MCF 10A (cell line): Measurements from ENCODE around the gene COMP. TPM values are rescaled to one million over a fixed set of nuclear protein-coding genes. Genes with fewer than 3 reads are reported as not detected.
A peak's percentile ranks its signal among the peaks of the same experiment; 100 is the strongest.

Experiments
- BruUV-seq: library from RNA; stranded (reverse); fragments of 400-500 nt; replicated peaks from 2 replicates; lab custom pipeline; 2021; lab: Mats Ljungman, UMichigan
- CTCF ChIA-PET: fragments of 300-600 bp; sonication (Branson Sonifier 250); formaldehyde crosslinking; extraction: SDS; loops from one replicate; lab custom pipeline; 2021; ENCODE audit warnings: antibody characterized with exemption, inconsistent platforms; lab: Yijun Ruan, JAX
- POLR2A ChIA-PET: fragments of 300-600, 350-650 bp; sonication (Branson Sonifier 250); formaldehyde crosslinking; extraction: SDS; loops from one replicate; lab custom pipeline; 2020; ENCODE audit warnings: antibody characterized with exemption, inconsistent platforms; lab: Yijun Ruan, JAX
- DNase-seq: peaks from one replicate; pipeline ENCODE4 v3.0.0-alpha.2; 2018; ENCODE audit not compliant: unreplicated experiment
- H3K27ac Mint-ChIP-seq: one replicate; pipeline ENCODE4 v1.8.0; 2022; ENCODE audit warnings: mild to moderate bottlenecking, low read depth, mixed read lengths; ENCODE audit not compliant: unreplicated experiment
- H3K27me3 Mint-ChIP-seq: one replicate; pipeline ENCODE4 v1.8.0; 2022; ENCODE audit warnings: mixed read lengths; ENCODE audit not compliant: insufficient read depth, unreplicated experiment
- H3K36me3 Mint-ChIP-seq: one replicate; pipeline ENCODE4 v1.8.0; 2022; ENCODE audit warnings: mild to moderate bottlenecking, moderate library complexity, mixed read lengths; ENCODE audit not compliant: insufficient read depth, unreplicated experiment
- H3K4me1 Mint-ChIP-seq: one replicate; pipeline ENCODE4 v1.8.0; 2022; ENCODE audit warnings: mixed read lengths; ENCODE audit not compliant: insufficient read depth, unreplicated experiment
- H3K4me3 Mint-ChIP-seq: one replicate; pipeline ENCODE4 v1.8.0; 2022; ENCODE audit warnings: mild to moderate bottlenecking, moderate library complexity, mixed read lengths; ENCODE audit not compliant: unreplicated experiment
- H3K9me3 Mint-ChIP-seq: one replicate; pipeline ENCODE4 v1.8.0; 2022; ENCODE audit warnings: mixed read lengths; ENCODE audit not compliant: unreplicated experiment
- CTCF ChIP-seq: fragments of 200-600 bp; IDR thresholded peaks from one replicate; pipeline ENCODE4 v1.8.0; 2022; ENCODE audit warnings: antibody characterized with exemption, mild to moderate bottlenecking; ENCODE audit not compliant: unreplicated experiment
- intact Hi-C: fragments of 100-400 bp; cut with micrococcal nuclease; formaldehyde crosslinking; loops from 2 replicates; pipeline ENCODE4 v1.14.1; 2022
- total RNA-seq: library from RNA; stranded (reverse); gene quantifications from 2 replicates; pipeline ENCODE4 v1.2.3, GENCODE V29; 2022

COMP gene
- total RNA-seq, 1 experiment from 2014 or later, result not detected

GRCh38 chr19:18772620-18773587 is 18.2 kb downstream of the COMP start:
- no peak overlapping the region for H3K27ac Mint-ChIP-seq
- CTCF ChIA-PET, result interaction anchor here (0.6 to 4.5 kb wide), 11 partner anchors 17 to 213 kb away, joined by 3 to 69 read pairs (median 3); partner anchors contain the start of gene UPF1

GRCh38 chr19:18771328-18772242 is 19.5 kb downstream of the COMP start:
- intact Hi-C loops, result loop anchor here (2.0 to 5.0 kb wide), 2 partner anchors 61 to 215 kb away; partner anchors contain the start of gene UPF1
- Mint-ChIP-seq H3K9me3 (no peaks in the 10 kb centered on the region), H3K36me3 (peaks cover 5% of the 10 kb centered on the region), H3K27ac (no peak overlapping the region), H3K4me3 (no peak overlapping the region), H3K27me3 (no peaks in the 10 kb centered on the region), H3K4me1 (peaks cover 38% of the 10 kb centered on the region)
- ChIA-PET CTCF (interaction anchor here (0.5 to 4.5 kb wide), 11 partner anchors 59 to 392 kb away, joined by 3 to 69 read pairs (median 3); partner anchors contain the start of genes COPE, DDX49, REX1BD and UPF1), POLR2A (interaction anchor here (1.0 to 1.2 kb wide), 3 partner anchors 9 to 182 kb away, joined by 3 to 4 read pairs (median 4); partner anchors contain the start of gene REX1BD)
- TF ChIP-seq CTCF, result no peak
- DNase-seq, result no peak
- no TSS peak for BruUV-seq

More at GRCh38 chr19:18772620-18773587, 18.2 kb downstream of the COMP start:
- intact Hi-C loops, result loop anchor here (1.0 to 5.0 kb wide), 3 partner anchors 59 to 214 kb away; partner anchors contain the start of gene UPF1
- Mint-ChIP-seq H3K36me3 (peaks cover 5% of the 10 kb centered on the region), H3K27me3 (no peaks in the 10 kb centered on the region), H3K4me3 (no peak overlapping the region), H3K9me3 (no peaks in the 10 kb centered on the region), H3K4me1 (peaks cover 38% of the 10 kb centered on the region)
- POLR2A ChIA-PET, result interaction anchor here (0.6 to 1.2 kb wide), 6 partner anchors 11 to 229 kb away, joined by 3 to 4 read pairs (median 4); partner anchors contain the start of gene REX1BD
- no TSS peak for BruUV-seq
- DNase-seq, result peak; percentile 88
- peak; percentile 44 for TF ChIP-seq CTCF

- H3K36me3 Mint-ChIP-seq, result peaks cover 5% of the 10 kb centered on the region
- ChIA-PET CTCF (interaction anchor here (0.5 to 4.5 kb wide), 5 partner anchors 61 to 392 kb away, joined by 3 to 69 read pairs (median 3); partner anchors contain the start of genes COPE, DDX49, REX1BD and UPF1), POLR2A (no interaction called here)
- H3K9me3 Mint-ChIP-seq, result no peaks in the 10 kb centered on the region
- intact Hi-C loops, result loop anchor here (5.0 kb wide), 1 partner anchor 62 kb away; the partner anchor contains the start of gene UPF1
- H3K27me3 Mint-ChIP-seq, result no peaks in the 10 kb centered on the region
- no TSS peak for BruUV-seq
- H3K4me1 Mint-ChIP-seq, result peaks cover 38% of the 10 kb centered on the region
- DNase-seq, result no peak
- H3K27ac Mint-ChIP-seq, result peak overlapping the region; percentile 20
- no peak for TF ChIP-seq CTCF
- no peak overlapping the region for H3K4me3 Mint-ChIP-seq
These were observed 20.3 kb downstream of the COMP start for GRCh38 chr19:18770663-18771327.
